Ishikawa (cell line): ENCODE results near the gene ANKRD33.
A peak's percentile ranks its signal among the peaks of the same experiment; 100 is the strongest.

Experiments
- CEBPB ChIP-seq: IDR thresholded peaks from 2 replicates; pipeline ENCODE4 v1.6.1; 2012
- CREB1 ChIP-seq: IDR thresholded peaks from 2 replicates; pipeline ENCODE4 v1.6.1; 2012; ENCODE audit warnings: low read depth
- EGR1 ChIP-seq: IDR thresholded peaks from 2 replicates; pipeline ENCODE4 v1.6.1; 2012
- EP300 ChIP-seq: IDR thresholded peaks from 2 replicates; pipeline ENCODE4 v1.6.1; 2012; ENCODE audit warnings: borderline replicate concordance
- FOXM1 ChIP-seq: IDR thresholded peaks from 2 replicates; pipeline ENCODE4 v1.6.1; 2012; ENCODE audit warnings: low read depth, borderline replicate concordance
- MAX ChIP-seq: IDR thresholded peaks from 2 replicates; pipeline ENCODE4 v1.6.1; 2012
- NFIC ChIP-seq: IDR thresholded peaks from 2 replicates; pipeline ENCODE4 v1.6.1; 2012
- RAD21 ChIP-seq: IDR thresholded peaks from 2 replicates; pipeline ENCODE4 v1.6.1; 2012; ENCODE audit warnings: low read depth
- REST ChIP-seq: IDR thresholded peaks from 2 replicates; pipeline ENCODE4 v1.6.1; 2012; ENCODE audit warnings: low read depth, mild to moderate bottlenecking
- TAF1 ChIP-seq: IDR thresholded peaks from 2 replicates; pipeline ENCODE4 v1.6.1; 2012; ENCODE audit warnings: low read depth, mild to moderate bottlenecking
- TCF12 ChIP-seq: IDR thresholded peaks from 2 replicates; pipeline ENCODE4 v1.6.1; 2012; ENCODE audit warnings: low read depth
- TEAD4 ChIP-seq: IDR thresholded peaks from 2 replicates; pipeline ENCODE4 v1.6.1; 2012
- USF1 ChIP-seq: IDR thresholded peaks from 2 replicates; pipeline ENCODE4 v1.6.1; 2012
- YY1 ChIP-seq: IDR thresholded peaks from 2 replicates; pipeline ENCODE4 v1.6.1; 2012; ENCODE audit warnings: low read depth
- ZBTB7A ChIP-seq: IDR thresholded peaks from 2 replicates; pipeline ENCODE4 v1.6.1; 2012; ENCODE audit warnings: low read depth

The ANKRD33 gene

DNA sequence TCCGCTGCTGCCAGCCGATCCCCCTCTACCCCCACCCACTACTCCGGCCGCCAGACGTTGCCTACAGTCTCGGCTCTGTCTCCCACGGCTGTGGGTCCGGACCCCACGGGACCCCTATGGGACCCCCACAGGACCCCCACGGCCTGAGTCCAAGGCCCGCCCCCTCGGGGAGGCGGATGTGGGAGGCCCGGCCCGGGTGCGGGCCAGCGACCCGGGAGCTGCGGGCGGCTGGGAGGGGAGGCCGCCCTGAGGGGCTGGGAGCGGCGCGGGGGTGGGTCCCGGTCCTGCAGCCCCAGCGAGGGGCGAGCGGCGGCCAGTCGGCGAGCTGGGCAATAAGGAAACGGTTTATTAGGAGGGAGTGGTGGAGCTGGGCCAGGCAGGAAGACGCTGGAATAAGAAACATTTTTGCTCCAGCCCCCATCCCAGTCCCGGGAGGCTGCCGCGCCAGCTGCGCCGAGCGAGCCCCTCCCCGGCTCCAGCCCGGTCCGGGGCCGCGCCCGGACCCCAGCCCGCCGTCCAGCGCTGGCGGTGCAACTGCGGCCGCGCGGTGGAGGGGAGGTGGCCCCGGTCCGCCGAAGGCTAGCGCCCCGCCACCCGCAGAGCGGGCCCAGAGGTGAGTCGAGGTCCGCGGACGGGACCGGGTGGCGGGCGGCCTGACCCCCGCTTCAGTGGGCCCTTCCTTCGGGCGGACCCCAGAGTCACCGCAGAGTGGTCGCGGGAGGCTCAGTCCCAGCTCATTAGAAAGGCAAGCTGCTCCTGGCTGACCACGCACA is 19.4 kb downstream of the ANKRD33 start, which contains the start of gene ACVRL1:
TSS of gene ACVRL1 (plus strand) at position 422 of the 773 bp plus-strand sequence. CDS start 4,971 bp downstream, outside the sequence.
- TF ChIP-seq REST (no peak), TAF1 (no peak), NFIC (no peak), CEBPB (no peak), ZBTB7A (peak; percentile 40; the same call in 1 of the 2 replicates)

GRCh38 chr12:51907856-51908425 is 20.0 kb downstream of the ANKRD33 start:
- no peak for TF ChIP-seq USF1
- no peak for TF ChIP-seq EGR1
- no peak for TF ChIP-seq REST
- no peak for TF ChIP-seq YY1
- no peak for TF ChIP-seq NFIC
- no peak for TF ChIP-seq ZBTB7A

DNA sequence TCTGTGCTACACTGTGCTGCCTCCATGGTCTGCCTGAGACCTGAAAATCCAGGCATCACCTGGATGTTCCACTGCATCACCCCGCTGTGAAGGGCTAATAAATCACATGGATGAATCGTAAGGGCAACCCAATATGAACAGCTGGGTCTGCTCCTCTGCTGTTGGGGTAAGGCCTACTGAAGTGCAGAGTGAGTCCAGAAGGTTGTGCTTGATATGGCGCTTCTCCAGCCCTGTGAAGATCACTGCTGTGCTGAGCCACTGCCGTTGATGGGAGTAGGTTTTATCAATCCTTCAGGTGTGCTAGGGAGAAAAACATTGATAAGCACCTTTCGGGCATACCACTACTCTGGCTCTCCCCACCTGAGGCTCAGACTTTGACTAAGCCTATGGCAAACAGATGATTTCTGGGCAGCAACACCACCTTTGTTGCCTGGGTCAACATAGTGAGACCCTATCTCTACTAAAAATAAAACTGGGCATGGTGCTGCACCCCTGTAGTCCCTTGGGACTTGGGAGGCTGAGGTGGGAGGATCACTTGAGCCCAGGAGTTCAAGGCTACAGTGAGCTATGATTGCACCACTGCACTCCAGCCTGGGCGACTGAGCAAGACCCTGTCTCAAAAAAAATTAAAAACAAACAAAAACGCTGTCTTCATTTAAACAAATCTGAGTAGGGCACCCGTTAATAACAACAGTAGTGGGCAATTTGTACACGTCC is 21.1 kb downstream of the ANKRD33 start:
- TF ChIP-seq CREB1, result no peak
- no peak for TF ChIP-seq EP300
- no peak for TF ChIP-seq EGR1
- TF ChIP-seq TCF12, result no peak
- no peak for TF ChIP-seq TEAD4
- no peak for TF ChIP-seq TAF1
- no peak for TF ChIP-seq RAD21
- TF ChIP-seq USF1, result no peak
- TF ChIP-seq ZBTB7A, result no peak
- no peak for TF ChIP-seq FOXM1

GRCh38 chr12:51910168-51910567 is 22.3 kb downstream of the ANKRD33 start:
- TF ChIP-seq REST, result no peak
- no peak for TF ChIP-seq TAF1
- TF ChIP-seq CREB1, result no peak
- no peak for TF ChIP-seq TCF12
- no peak for TF ChIP-seq RAD21
- TF ChIP-seq USF1, result no peak
- TF ChIP-seq EP300, result no peak
- TF ChIP-seq NFIC, result no peak
- TF ChIP-seq MAX, result no peak
- TF ChIP-seq CEBPB, result no peak
- TF ChIP-seq EGR1, result no peak
- TF ChIP-seq TEAD4, result no peak
